ENCODE results near the gene TMPRSS13. TPM values are rescaled to one million over a fixed set of nuclear protein-coding genes. Genes with fewer than 3 reads are reported as not detected.
"Not testable (repeated sequence)": the region's sequence is repeated elsewhere in the genome, so short reads cannot be mapped to it uniquely, and the experiment has no call there.

Gene TMPRSS13
- 1.1 and 1.4 TPM in 2 replicates for total RNA-seq (2014; rRNA removed; shearing (Covaris generic))
- 0.56 and 0.87 TPM in 2 replicates for polyA plus RNA-seq (2015; cell fraction: cytosol; rRNA removed)
- polyA plus RNA-seq (2015; cell fraction: nucleus; rRNA removed): 2.1 and 4.3 TPM in 2 replicates

DNA sequence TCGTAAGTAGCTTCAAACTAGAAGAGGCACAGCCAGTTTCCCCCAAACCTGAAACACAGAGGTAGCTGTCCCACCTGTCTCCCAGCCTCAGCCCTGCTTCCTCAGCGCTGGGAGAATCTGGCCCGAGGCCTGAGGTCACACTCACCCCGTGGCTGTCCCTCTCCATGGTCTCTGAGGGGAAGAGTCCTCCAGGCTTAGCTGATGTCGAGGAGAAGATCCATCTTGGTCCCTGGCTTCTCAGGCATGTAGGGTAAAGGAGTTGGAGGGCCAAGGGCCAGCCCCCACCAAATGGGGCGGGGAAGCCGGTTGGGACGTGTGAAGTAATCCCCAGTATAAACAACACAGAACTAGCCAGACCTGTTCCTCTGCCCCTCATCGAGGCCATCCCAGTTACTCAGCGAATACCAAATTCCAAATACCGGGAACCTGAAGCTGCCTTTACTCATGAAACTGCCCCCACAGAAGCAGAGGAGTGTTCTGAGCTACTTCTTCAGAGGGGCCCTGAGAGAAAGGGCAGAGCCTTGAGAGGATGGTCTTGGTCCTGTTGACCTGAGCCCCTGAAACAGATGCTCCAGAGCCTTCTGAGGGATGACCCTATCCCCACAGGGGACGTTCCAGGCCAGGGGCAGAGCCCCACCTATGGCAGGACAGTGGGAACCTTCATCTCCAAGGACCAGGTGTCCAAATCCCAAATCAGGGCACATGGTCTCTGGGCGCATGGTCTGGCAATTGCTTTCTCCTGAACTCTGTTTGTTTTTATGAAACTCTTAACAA lies at the start of gene TMPRSS13:
Gene TMPRSS13, minus strand, starts transcription at position 261 of the 774 bp plus-strand sequence. Its CDS starts 95 bp downstream, at position 166.
- in situ Hi-C loops (cut with HindIII; ENCODE audit: low pct_unique_long_range_greater_than_20kb, low sequenced_read_pairs): loop anchor here (25.0 kb wide), 1 partner anchor 117 kb away; the partner anchor contains the start of gene FXYD2

GRCh38 chr11:117978991-117979390 lies 49.8 kb upstream of the TMPRSS13 start:
- in situ Hi-C loops (cut with HindIII; ENCODE audit: low pct_unique_long_range_greater_than_20kb, low sequenced_read_pairs): no loop called here
- no peak for DNase-seq (ENCODE audit: low read depth, low spot score)

More for the DNA sequence above, at the start of gene TMPRSS13:
- DNase-seq (ENCODE audit: low read depth, low spot score): no peak

GRCh38 chr11:117978291-117978910 lies 49.2 kb upstream of the TMPRSS13 start:
- DNase-seq (ENCODE audit: low read depth, low spot score); in situ Hi-C loops (cut with HindIII; ENCODE audit: low pct_unique_long_range_greater_than_20kb, low sequenced_read_pairs): not testable (repeated sequence)

- DNase-seq (ENCODE audit: low read depth, low spot score); in situ Hi-C loops (cut with HindIII; ENCODE audit: low pct_unique_long_range_greater_than_20kb, low sequenced_read_pairs): not testable (repeated sequence)
Observed at GRCh38 chr11:117977612-117978264, 48.5 kb upstream of the TMPRSS13 start.

DNA sequence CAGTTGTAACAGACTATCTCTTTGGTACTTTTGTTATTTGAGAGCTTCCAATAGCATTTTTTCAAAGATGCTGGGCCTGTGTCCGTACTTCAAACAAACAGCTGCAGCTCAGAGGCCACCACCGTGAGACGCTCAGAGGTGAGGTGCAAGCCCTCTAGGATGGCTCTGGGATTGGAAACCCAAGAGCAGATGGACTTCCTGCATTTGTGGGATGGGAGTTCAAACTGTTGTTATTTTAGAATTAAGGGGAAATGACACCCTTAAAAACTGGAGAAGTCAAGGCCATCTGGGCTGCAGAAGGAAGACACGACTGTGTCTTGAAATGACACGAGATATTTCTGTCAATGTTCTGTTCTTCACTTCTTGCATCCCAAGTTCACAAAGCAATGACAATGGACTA lies 47.8 kb upstream of the TMPRSS13 start:
- in situ Hi-C loops (cut with HindIII; ENCODE audit: low pct_unique_long_range_greater_than_20kb, low sequenced_read_pairs): no loop called here
- DNase-seq (ENCODE audit: low read depth, low spot score): no peak

DNA sequence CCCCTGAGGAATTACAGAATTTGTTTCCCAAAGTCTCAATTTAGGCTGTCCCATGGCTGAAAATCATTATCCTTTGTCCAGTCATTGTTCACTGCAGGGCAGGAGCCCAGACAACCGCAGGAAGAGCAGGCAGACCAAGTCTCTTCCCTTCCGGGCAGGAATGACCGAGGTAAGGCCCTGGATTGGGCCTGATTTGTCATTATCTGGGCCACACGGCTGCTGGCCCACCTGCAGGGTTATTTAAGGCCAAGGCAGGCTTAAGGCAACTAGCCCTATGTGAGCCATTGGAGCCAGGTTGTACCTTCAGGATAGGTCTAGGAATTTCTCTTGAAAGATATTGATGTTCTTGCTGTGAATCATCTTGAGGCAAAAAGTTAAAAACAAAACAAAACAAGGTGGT lies 47.2 kb upstream of the TMPRSS13 start:
- in situ Hi-C loops (cut with HindIII; ENCODE audit: low pct_unique_long_range_greater_than_20kb, low sequenced_read_pairs): no loop called here
- DNase-seq (ENCODE audit: low read depth, low spot score): no peak

DNA sequence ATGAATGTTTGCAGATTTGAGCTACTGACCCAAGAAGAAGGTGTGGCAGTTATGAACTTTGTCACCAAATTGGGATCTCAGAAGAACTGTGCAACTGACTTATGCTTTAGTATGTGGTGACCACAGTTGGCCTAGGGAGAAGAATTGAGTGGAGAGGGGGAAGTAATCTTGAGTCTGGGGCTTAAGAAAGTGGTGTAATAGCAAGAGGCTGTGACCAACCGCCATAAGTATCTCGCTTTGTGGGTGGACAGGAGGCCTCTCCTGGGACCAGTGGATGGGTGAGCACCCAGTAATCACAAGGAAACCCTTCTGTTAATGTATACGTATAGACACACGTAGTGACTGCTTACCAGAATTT lies 44.3 kb upstream of the TMPRSS13 start:
- no peak for DNase-seq (ENCODE audit: low read depth, low spot score)
- in situ Hi-C loops (cut with HindIII; ENCODE audit: low pct_unique_long_range_greater_than_20kb, low sequenced_read_pairs): no loop called here

DNA sequence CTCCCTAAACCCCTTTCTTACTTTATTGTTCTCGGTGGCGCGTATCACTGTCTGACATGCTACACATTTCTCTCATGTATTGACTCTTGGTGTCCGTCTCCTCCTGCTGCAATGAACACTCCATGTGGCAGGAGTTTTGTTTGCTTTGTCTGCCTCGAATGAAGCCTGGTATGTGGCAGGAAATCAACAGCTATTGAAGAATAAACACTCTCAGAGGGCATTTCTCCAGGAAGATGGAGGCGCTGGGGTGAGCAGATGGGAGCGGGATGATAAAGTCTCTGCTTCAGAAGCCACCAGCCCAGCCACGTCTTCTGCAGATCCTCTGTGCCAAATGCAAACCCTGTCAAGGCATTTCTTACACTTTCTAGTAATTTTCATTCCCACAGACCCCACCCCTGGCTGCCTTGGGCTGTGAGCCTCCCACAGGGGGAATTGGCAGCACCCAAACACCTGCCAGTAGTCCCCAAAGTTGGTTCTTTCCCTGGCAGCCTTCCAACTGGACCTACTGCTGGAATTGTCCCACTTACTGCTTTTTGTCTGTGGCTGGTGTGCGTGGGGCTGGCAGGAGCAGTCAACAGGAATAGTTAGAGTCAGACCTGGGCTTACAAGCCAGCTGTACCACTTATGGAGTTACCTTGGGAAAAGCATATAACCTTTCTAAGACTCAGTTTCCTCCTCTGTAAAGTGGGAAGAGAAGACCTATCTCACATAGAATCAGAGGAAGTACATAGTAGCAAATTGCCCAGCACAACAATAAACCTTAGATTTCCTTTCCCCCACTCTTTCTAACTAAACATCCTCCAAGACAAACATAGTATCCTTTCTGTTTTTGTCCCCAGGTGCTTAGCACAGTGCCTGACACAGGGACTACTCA lies 43.7 kb upstream of the TMPRSS13 start:
- DNase-seq (ENCODE audit: low read depth, low spot score): no peak
- in situ Hi-C loops (cut with HindIII; ENCODE audit: low pct_unique_long_range_greater_than_20kb, low sequenced_read_pairs): no loop called here

GRCh38 chr11:117972044-117972443 lies 42.8 kb upstream of the TMPRSS13 start:
- in situ Hi-C loops (cut with HindIII; ENCODE audit: low pct_unique_long_range_greater_than_20kb, low sequenced_read_pairs): no loop called here
- DNase-seq (ENCODE audit: low read depth, low spot score): no peak

GRCh38 chr11:117970400-117971024 lies 41.3 kb upstream of the TMPRSS13 start:
- in situ Hi-C loops (cut with HindIII; ENCODE audit: low pct_unique_long_range_greater_than_20kb, low sequenced_read_pairs): no loop called here
- DNase-seq (ENCODE audit: low read depth, low spot score): no peak

DNA sequence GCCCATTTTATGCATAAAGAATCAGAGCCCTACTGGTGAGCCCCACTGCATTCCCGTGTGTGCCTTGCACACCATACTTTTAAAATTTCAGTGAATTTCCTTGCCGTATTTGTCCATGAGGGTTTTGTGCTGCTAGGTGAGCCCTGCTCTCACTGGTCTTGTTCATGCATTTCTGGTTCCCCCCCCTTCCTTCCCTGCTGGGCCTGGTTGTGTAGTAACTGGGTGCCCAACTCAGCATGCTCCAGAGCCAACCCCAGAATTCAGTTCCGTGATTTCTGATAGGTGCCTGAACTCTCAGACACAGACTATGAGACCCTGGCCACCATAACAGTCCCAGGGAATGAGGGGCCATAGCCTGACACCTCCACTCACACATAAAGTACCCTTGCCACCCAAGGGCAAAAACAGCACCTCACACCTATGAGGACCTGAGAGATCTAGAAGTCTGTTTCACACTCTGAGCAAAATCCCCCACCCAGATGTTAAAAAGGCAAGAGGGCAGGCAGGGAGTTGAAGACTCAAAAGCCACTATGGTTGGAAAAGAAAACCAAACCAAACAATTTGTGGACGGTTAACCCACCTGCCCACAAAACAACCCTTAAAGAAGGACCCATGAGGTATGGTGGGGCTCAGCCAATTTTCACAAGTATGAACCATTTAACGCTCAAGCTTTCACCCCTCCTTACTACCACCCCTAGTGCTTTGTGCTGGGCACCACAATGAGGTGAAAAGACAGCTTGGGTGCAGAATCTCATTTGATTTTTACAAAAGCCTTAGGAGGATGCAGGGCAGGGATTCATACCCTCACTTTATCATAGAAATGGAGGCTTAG lies 40.2 kb upstream of the TMPRSS13 start:
- in situ Hi-C loops (cut with HindIII; ENCODE audit: low pct_unique_long_range_greater_than_20kb, low sequenced_read_pairs): no loop called here
- no peak for DNase-seq (ENCODE audit: low read depth, low spot score)

DNA sequence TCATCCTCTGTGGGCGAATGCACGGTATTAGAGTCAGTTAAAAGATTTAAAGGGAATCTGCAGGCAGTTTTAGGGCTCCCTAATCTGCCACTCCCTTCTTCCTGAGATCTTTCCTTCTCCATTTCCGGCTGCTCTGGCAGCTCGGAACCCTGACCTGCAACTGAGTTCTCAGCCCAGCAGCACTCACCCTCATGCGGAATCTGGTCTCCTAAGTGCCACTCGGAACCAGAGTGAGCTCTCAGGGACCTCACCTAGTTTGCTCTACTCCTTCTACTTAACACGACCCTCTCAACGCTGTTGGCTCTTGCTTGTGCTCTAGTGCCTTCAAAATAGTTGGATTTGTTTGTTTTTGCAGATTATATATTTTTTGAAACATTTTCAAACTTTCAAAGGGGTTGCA lies 37.7 kb upstream of the TMPRSS13 start:
- in situ Hi-C loops (cut with HindIII; ENCODE audit: low pct_unique_long_range_greater_than_20kb, low sequenced_read_pairs): no loop called here
- DNase-seq (ENCODE audit: low read depth, low spot score): no peak

DNA sequence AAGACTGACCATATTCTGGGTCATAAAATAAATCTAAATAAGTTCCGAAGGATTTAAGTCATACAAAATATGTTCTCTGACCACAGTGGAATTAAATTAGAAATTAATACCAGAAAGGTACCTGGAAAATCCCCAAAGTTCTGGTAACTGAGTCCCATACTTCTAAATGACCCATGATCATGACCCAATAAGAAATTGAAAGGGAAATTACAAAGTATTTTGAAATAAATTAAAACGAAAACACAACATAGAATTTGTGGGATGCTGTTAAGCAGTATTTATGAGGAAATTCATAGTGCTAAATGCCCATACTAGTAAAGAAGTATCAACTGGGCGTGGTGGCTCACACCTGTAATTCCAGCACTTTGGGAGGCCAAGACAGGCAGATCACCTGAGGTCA lies 33.6 kb upstream of the TMPRSS13 start:
- in situ Hi-C loops (cut with HindIII; ENCODE audit: low pct_unique_long_range_greater_than_20kb, low sequenced_read_pairs): no loop called here
- DNase-seq (ENCODE audit: low read depth, low spot score): no peak

DNA sequence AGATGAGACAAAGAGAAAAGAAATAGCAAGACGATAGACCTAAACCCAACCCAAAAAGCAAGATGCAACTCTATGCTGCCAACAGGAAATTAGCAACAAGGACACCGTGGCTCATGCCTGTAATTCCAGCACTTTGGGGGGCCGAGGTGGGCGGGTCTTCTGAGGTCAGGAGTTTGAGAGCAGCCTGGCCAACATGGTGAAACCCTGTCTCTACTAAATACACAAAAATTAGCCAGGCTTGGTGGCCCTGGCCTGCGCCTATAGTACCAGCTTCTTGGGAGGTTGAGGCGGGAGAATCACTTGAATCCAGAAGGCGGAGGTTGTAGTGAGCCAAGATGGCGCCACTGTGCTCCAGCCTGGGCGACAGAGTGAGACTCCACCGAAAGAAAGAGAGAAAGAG lies 32.7 kb upstream of the TMPRSS13 start:
- DNase-seq (ENCODE audit: low read depth, low spot score): no peak
- in situ Hi-C loops (cut with HindIII; ENCODE audit: low pct_unique_long_range_greater_than_20kb, low sequenced_read_pairs): no loop called here

- no peak for DNase-seq (ENCODE audit: low read depth, low spot score)
- in situ Hi-C loops (cut with HindIII; ENCODE audit: low pct_unique_long_range_greater_than_20kb, low sequenced_read_pairs): no loop called here
Observed at GRCh38 chr11:117960406-117960805, 31.2 kb upstream of the TMPRSS13 start.

- in situ Hi-C loops (cut with HindIII; ENCODE audit: low pct_unique_long_range_greater_than_20kb, low sequenced_read_pairs): no loop called here
- DNase-seq (ENCODE audit: low read depth, low spot score): no peak
Observed at GRCh38 chr11:117959438-117960149, 30.4 kb upstream of the TMPRSS13 start.
